IMR-90 (cell line): ENCODE data around the gene CYB561A3. TPM values are rescaled to one million over a fixed set of nuclear protein-coding genes. Genes with fewer than 3 reads are reported as not detected.
A peak's percentile ranks its signal among the peaks of the same experiment; 100 is the strongest.

ENCODE experiments used
- ATAC-seq: fragments of 200-7000 bp; cut with Tn5 transposase; 2 replicates; pipeline ENCODE4 v1.9.1; 2020; ENCODE audit warnings: low read depth, mild to moderate bottlenecking, moderate library complexity
- BruUV-seq: library from RNA; stranded (reverse); fragments of 400-500 nt; replicated peaks from 2 replicates; lab custom pipeline; 2021; lab: Mats Ljungman, UMichigan
- CTCF ChIA-PET: fragments of 300-600 bp; formaldehyde crosslinking; extraction: SDS; loops from one replicate; lab custom pipeline; 2021; ENCODE audit warnings: antibody characterized with exemption; lab: Yijun Ruan, JAX
- POLR2A ChIA-PET: fragments of 300-600 bp; sonication (Branson Sonifier 250); formaldehyde crosslinking; loops from one replicate; lab custom pipeline; 2022; ENCODE audit warnings: antibody characterized with exemption; ENCODE audit not compliant: unreplicated experiment; lab: Charles Lee
- DNase-seq: peaks from one replicate; pipeline ENCODE4 v3.0.0; 2013
- H2AFZ ChIP-seq: replicated peaks from 2 replicates; pipeline ENCODE3; 2013; ENCODE audit warnings: low read length, mild to moderate bottlenecking; ENCODE audit not compliant: poor library complexity
- H2AK5ac ChIP-seq: 2 replicates; pipeline ENCODE4 v1.6.1; 2013; ENCODE audit warnings: low read depth, low read length, inconsistent platforms
- H2AK9ac ChIP-seq: replicated peaks from 2 replicates; pipeline ENCODE3; 2013; ENCODE audit warnings: mild to moderate bottlenecking, low read depth, low read length, moderate library complexity; ENCODE audit not compliant: poor library complexity
- H2BK120ac ChIP-seq: 2 replicates; pipeline ENCODE4 v1.6.1; 2013; ENCODE audit warnings: low read depth, low read length, inconsistent platforms
- H2BK15ac ChIP-seq: 3 replicates; pipeline ENCODE4 v1.6.1; 2013; ENCODE audit warnings: low read depth, low read length, inconsistent platforms
- H2BK20ac ChIP-seq: 2 replicates; pipeline ENCODE4 v1.6.1; 2013; ENCODE audit warnings: low read depth, mild to moderate bottlenecking, inconsistent platforms, low read length, moderate library complexity
- H2BK5ac ChIP-seq: 2 replicates; pipeline ENCODE4 v1.6.1; 2013; ENCODE audit warnings: mild to moderate bottlenecking, low read depth, low read length, inconsistent platforms; ENCODE audit not compliant: poor library complexity, severe bottlenecking
- H3K14ac ChIP-seq: replicated peaks from 2 replicates; pipeline ENCODE4 v1.6.1; 2013; ENCODE audit warnings: low read depth, low read length, inconsistent platforms
- H3K18ac ChIP-seq: 2 replicates; pipeline ENCODE4 v1.6.1; 2013; ENCODE audit warnings: low read depth, low read length, control low read depth
- H3K23ac ChIP-seq: 2 replicates; pipeline ENCODE4 v1.6.1; 2013; ENCODE audit warnings: low read depth, low read length, inconsistent platforms
- H3K27ac ChIP-seq: 2 replicates; pipeline ENCODE4 v1.5.1; 2013; ENCODE audit warnings: mild to moderate bottlenecking, control low read depth, low read length; ENCODE audit not compliant: insufficient read depth
- H3K27me3 ChIP-seq: 2 replicates; pipeline ENCODE4 v1.6.1; 2013; ENCODE audit warnings: low read length; ENCODE audit not compliant: control insufficient read depth, insufficient read depth
- H3K36me3 ChIP-seq: 2 replicates; pipeline ENCODE4 v1.6.1; 2013; ENCODE audit warnings: low read length, mixed read lengths; ENCODE audit not compliant: control insufficient read depth, insufficient read depth
- H3K4ac ChIP-seq: 2 replicates; pipeline ENCODE4 v1.6.1; 2013; ENCODE audit warnings: low read depth, low read length, inconsistent platforms
- H3K4me1 ChIP-seq: 2 replicates; pipeline ENCODE4 v1.6.1; 2013; ENCODE audit warnings: low read length, mixed read lengths; ENCODE audit not compliant: control insufficient read depth, insufficient read depth
- H3K4me2 ChIP-seq: 2 replicates; pipeline ENCODE4 v1.6.1; 2013; ENCODE audit warnings: low read depth, mild to moderate bottlenecking, control low read depth, low read length, moderate library complexity
- H3K4me3 ChIP-seq: 2 replicates; pipeline ENCODE4 v1.5.1; 2013; ENCODE audit warnings: low read depth, mild to moderate bottlenecking, control low read depth, low read length, moderate library complexity; ENCODE audit not compliant: insufficient read depth
- H3K56ac ChIP-seq: 2 replicates; pipeline ENCODE4 v1.6.1; 2013; ENCODE audit warnings: low read length, inconsistent platforms; ENCODE audit not compliant: insufficient read depth; ENCODE audit errors: extremely low read depth
- H3K79me1 ChIP-seq, 2 experiments: 2 replicates each; pipeline ENCODE4 v1.6.1; 2013; ENCODE audit warnings: low read length in 2 of 2, inconsistent platforms in 1 of 2, low read depth in 1 of 2
- H3K9ac ChIP-seq: 2 replicates; pipeline ENCODE4 v1.6.1; 2013; ENCODE audit warnings: low read depth, low read length, control low read depth
- H3K9me1 ChIP-seq: 2 replicates; pipeline ENCODE4 v1.6.1; 2013; ENCODE audit warnings: low read length, inconsistent platforms; ENCODE audit not compliant: insufficient read depth
- H3K9me3 ChIP-seq: 2 replicates; pipeline ENCODE4 v1.6.1; 2013; ENCODE audit warnings: low read length; ENCODE audit not compliant: control insufficient read depth, insufficient read depth
- H4K20me1 ChIP-seq: 2 replicates; pipeline ENCODE4 v1.6.1; 2013; ENCODE audit warnings: low read length, inconsistent platforms; ENCODE audit not compliant: insufficient read depth
- H4K5ac ChIP-seq: 2 replicates; pipeline ENCODE4 v1.6.1; 2013; ENCODE audit warnings: mild to moderate bottlenecking, low read depth, low read length, control low read depth
- H4K8ac ChIP-seq, 2 experiments: 2 replicates each; pipeline ENCODE4 v1.6.1; 2013; ENCODE audit warnings: low read depth in 2 of 2, low read length in 2 of 2, control low read depth in 1 of 2, inconsistent platforms in 1 of 2
- H4K91ac ChIP-seq: 2 replicates; pipeline ENCODE4 v1.6.1; 2013; ENCODE audit warnings: low read depth, low read length, inconsistent platforms; ENCODE audit not compliant: insufficient read depth
- BHLHE40 ChIP-seq: fragments of 150-350 bp; IDR thresholded peaks from 2 replicates; pipeline ENCODE4 v1.6.1; 2016; ENCODE audit warnings: mild to moderate bottlenecking, low read depth, low read length
- CEBPB ChIP-seq: IDR thresholded peaks from 2 replicates; pipeline ENCODE4 v1.6.1; 2012; ENCODE audit warnings: low read depth, low read length, improper control_type of control experiment
- CHD1 ChIP-seq: IDR thresholded peaks from 2 replicates; pipeline ENCODE4 v1.6.1; 2012; ENCODE audit warnings: low read depth, low read length, improper control_type of control experiment
- CTCF ChIP-seq: conservative IDR thresholded peaks from 2 replicates; pipeline ENCODE4 v1.5.1; 2012; ENCODE audit warnings: mild to moderate bottlenecking, low read depth, low read length, improper control_type of control experiment
- ELK1 ChIP-seq: fragments of 150-350 bp; IDR thresholded peaks from 2 replicates; pipeline ENCODE4 v1.6.1; 2016; ENCODE audit warnings: low read depth, mild to moderate bottlenecking, low read length, moderate library complexity, borderline replicate concordance
- FOS ChIP-seq: fragments of 150-350 bp; IDR thresholded peaks from 2 replicates; pipeline ENCODE4 v1.6.1; 2016; ENCODE audit warnings: low read depth, low read length
- MAFK ChIP-seq: IDR thresholded peaks from 2 replicates; pipeline ENCODE4 v1.6.1; 2012; ENCODE audit warnings: low read depth, low read length, improper control_type of control experiment
- MAZ ChIP-seq: IDR thresholded peaks from 2 replicates; pipeline ENCODE4 v1.6.1; 2012; ENCODE audit warnings: low read depth, mild to moderate bottlenecking, low read length, improper control_type of control experiment, moderate library complexity, borderline replicate concordance
- MXI1 ChIP-seq: IDR thresholded peaks from 2 replicates; pipeline ENCODE4 v1.6.1; 2012; ENCODE audit warnings: low read depth, mild to moderate bottlenecking, low read length, moderate library complexity, borderline replicate concordance
- NFE2L2 ChIP-seq: fragments of 150-350 bp; IDR thresholded peaks from 2 replicates; pipeline ENCODE4 v1.6.1; 2016; ENCODE audit warnings: low read depth, mild to moderate bottlenecking, low read length
- POLR2A ChIP-seq: IDR thresholded peaks from 2 replicates; pipeline ENCODE4 v1.6.1; 2012; ENCODE audit warnings: mild to moderate bottlenecking, low read depth, low read length
- RAD21 ChIP-seq: IDR thresholded peaks from 2 replicates; pipeline ENCODE4 v1.6.1; 2012; ENCODE audit warnings: low read length, improper control_type of control experiment
- RCOR1 ChIP-seq: IDR thresholded peaks from 2 replicates; pipeline ENCODE4 v1.6.1; 2012; ENCODE audit warnings: mild to moderate bottlenecking, low read length, improper control_type of control experiment; ENCODE audit not compliant: insufficient replicate concordance
- RFX5 ChIP-seq: IDR thresholded peaks from 2 replicates; pipeline ENCODE4 v1.8.0; 2012; ENCODE audit warnings: low read depth, mild to moderate bottlenecking, low read length, moderate library complexity
- SMC3 ChIP-seq: fragments of 150-350 bp; IDR thresholded peaks from 2 replicates; pipeline ENCODE4 v1.6.1; 2016; ENCODE audit warnings: low read depth, mild to moderate bottlenecking, antibody characterized with exemption, low read length, moderate library complexity
- USF2 ChIP-seq: fragments of 150-350 bp; IDR thresholded peaks from 2 replicates; pipeline ENCODE4 v1.6.1; 2017; ENCODE audit warnings: mild to moderate bottlenecking, antibody characterized with exemption, low read length, low read depth
- WGBS, 2 experiments: methylation state at CpG; one replicate each; pipeline versions ENCODE4 v1.1.5 to v1.1.7; 2013; ENCODE audit warnings: missing lambda C conversion rate in 2 of 2; ENCODE audit not compliant: insufficient read length in 1 of 2; ENCODE audit errors: extremely low coverage in 2 of 2; 5-methylcytosine and 5-hydroxymethylcytosine counted together
- dilution Hi-C: fragments of 300-500 bp; cut with HindIII; formaldehyde crosslinking; loops from one replicate; pipeline ENCODE4 v1.14.3; 2018; ENCODE audit warnings: low sequenced_read_pairs; ENCODE audit not compliant: unreplicated experiment
- in situ Hi-C: fragments of 300-500 bp; cut with MboI; formaldehyde crosslinking; loops from 3 replicates; pipeline ENCODE4 v1.14.3; 2019; ENCODE audit warnings: low sequenced_read_pairs, inconsistent platforms, mixed read lengths
- intact Hi-C: fragments of 100-400 bp; cut with micrococcal nuclease; formaldehyde crosslinking; loops from 2 replicates; pipeline ENCODE4 v1.10.0; 2022
- polyA plus RNA-seq, 3 experiments: library from polyadenylated mRNA; depleted of rRNA; stranded (reverse); fragments of >200 nt; gene quantifications; 2 replicates each; pipeline ENCODE4 v1.2.3, GENCODE V29; 2012; ENCODE audit warnings: low replicate concordance in 1 of 3
- total RNA-seq: library from RNA; depleted of rRNA; stranded (reverse); fragments of >200 nt; gene quantifications from 2 replicates; pipeline ENCODE4 v1.2.3, GENCODE V29; 2012

CYB561A3 gene
- total and polyA plus RNA-seq, 2 of the 4 experiments (the other 2 are of a cell fraction) = 13.6 to 39.2 TPM

- H2AFZ ChIP-seq = peak overlapping the region; percentile 17
- H3K9ac ChIP-seq = no peak overlapping the region
- H3K18ac ChIP-seq = no peak overlapping the region
- no peak overlapping the region for H4K8ac ChIP-seq
- no peak overlapping the region for H2BK5ac ChIP-seq
- H2AK9ac ChIP-seq = no peak overlapping the region
- no peak overlapping the region for H3K4me2 ChIP-seq
- DNase-seq (no peak), ATAC-seq (peak; percentile 90)
- intact Hi-C loops = no loop called here
- in situ Hi-C loops = no loop called here
- no peak overlapping the region for H3K56ac ChIP-seq
- H3K9me3 ChIP-seq = no peaks in the 10 kb centered on the region
- H3K4me1 ChIP-seq = no peaks in the 10 kb centered on the region
- WGBS, 2 experiments = no CpG with 5 or more reads among the region's 4 CpGs
- no peaks in the 10 kb centered on the region for H4K20me1 ChIP-seq
- no peaks in the 10 kb centered on the region for H3K27me3 ChIP-seq
- H3K4me3 ChIP-seq = no peak overlapping the region
- H2AK5ac ChIP-seq = no peak overlapping the region
- no peak overlapping the region for H3K27ac ChIP-seq
- peaks cover 32% of the 10 kb centered on the region for H3K36me3 ChIP-seq
- TF ChIP-seq USF2 (no peak), MXI1 (no peak), CEBPB (no peak), RFX5 (no peak), MAZ (no peak), CHD1 (no peak), SMC3 (no peak), FOS (no peak), NFE2L2 (no peak), BHLHE40 (no peak), CTCF (no peak), ELK1 (no peak), POLR2A (no peak), MAFK (no peak), RCOR1 (no peak), RAD21 (no peak)
- no peaks in the 10 kb centered on the region for H3K9me1 ChIP-seq
- no peak overlapping the region for H3K4ac ChIP-seq
- no peak overlapping the region for H2BK20ac ChIP-seq
- no peak overlapping the region for H2BK120ac ChIP-seq
- no peak overlapping the region for H4K91ac ChIP-seq
- ChIA-PET POLR2A (interaction anchor here (0.6 kb wide), 1 partner anchor 14 kb away, joined by 4 read pairs; no protein-coding TSS in a partner anchor), CTCF (no interaction called here)
- H3K79me1 ChIP-seq = no peaks in the 10 kb centered on the region
- BruUV-seq = no TSS peak
- H2BK15ac ChIP-seq = no peak overlapping the region
- dilution Hi-C loops = no loop called here
- no peak overlapping the region for H3K23ac ChIP-seq
- no peak overlapping the region for H4K5ac ChIP-seq
- no peak overlapping the region for H3K14ac ChIP-seq
Observed at GRCh38 chr11:61345170-61345610, 16.5 kb downstream of the CYB561A3 start.
